ENCODE results near the gene MPZL3. TPM values are rescaled to one million over a fixed set of nuclear protein-coding genes. Genes with fewer than 3 reads are reported as not detected.

Gene MPZL3
- total RNA-seq, 4 donors from 2014 or later: 17.4 to 44.4 (median 32.4) TPM

GRCh38 chr11:118230088-118230487 lies 22.1 kb downstream of the MPZL3 start:
- Histone ChIP-seq H3K4me1 (peaks cover 0 to 22% (median 0%) of the 10 kb centered on the region in 3 donors), H3K36me3 (peaks cover 0 to 55% (median 0%) of the 10 kb centered on the region in 3 donors), H3K4me3 (no peak overlapping the region), H3K27ac (peak overlapping the region; percentile 34 to 59 (median 54)), H3K27me3 (peaks cover 0 to 7% (median 0%) of the 10 kb centered on the region in 4 donors), H3K9me3 (no peaks in the 10 kb centered on the region)
- intact Hi-C loops (cut with DNase I): no loop called here
- no peak for DNase-seq
- 86 to 94% methylated on average over 3 of the region's 3 CpGs for WGBS, 2 donors
- TF ChIP-seq POLR2A (IDR thresholded peaks at IDR 0.05): no peak
- TF ChIP-seq, protein P1, sequence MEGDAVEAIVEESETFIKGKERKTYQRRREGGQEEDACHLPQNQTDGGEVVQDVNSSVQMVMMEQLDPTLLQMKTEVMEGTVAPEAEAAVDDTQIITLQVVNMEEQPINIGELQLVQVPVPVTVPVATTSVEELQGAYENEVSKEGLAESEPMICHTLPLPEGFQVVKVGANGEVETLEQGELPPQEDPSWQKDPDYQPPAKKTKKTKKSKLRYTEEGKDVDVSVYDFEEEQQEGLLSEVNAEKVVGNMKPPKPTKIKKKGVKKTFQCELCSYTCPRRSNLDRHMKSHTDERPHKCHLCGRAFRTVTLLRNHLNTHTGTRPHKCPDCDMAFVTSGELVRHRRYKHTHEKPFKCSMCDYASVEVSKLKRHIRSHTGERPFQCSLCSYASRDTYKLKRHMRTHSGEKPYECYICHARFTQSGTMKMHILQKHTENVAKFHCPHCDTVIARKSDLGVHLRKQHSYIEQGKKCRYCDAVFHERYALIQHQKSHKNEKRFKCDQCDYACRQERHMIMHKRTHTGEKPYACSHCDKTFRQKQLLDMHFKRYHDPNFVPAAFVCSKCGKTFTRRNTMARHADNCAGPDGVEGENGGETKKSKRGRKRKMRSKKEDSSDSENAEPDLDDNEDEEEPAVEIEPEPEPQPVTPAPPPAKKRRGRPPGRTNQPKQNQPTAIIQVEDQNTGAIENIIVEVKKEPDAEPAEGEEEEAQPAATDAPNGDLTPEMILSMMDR (IDR thresholded peaks at IDR 0.05): no peak

- no peak overlapping the region for H3K4me3 ChIP-seq
- H3K27me3 ChIP-seq: peaks cover 0 to 7% (median 0%) of the 10 kb centered on the region in 4 donors
- WGBS, 2 donors: 60 to 72% methylated on average over 5 of the region's 5 CpGs
- intact Hi-C loops (cut with DNase I): no loop called here
- TF ChIP-seq POLR2A (IDR thresholded peaks at IDR 0.05): no peak
- TF ChIP-seq, protein P1 (IDR thresholded peaks at IDR 0.05): no peak
- peak overlapping the region; percentile 34 to 59 (median 54) for H3K27ac ChIP-seq
- no peak for DNase-seq
- H3K9me3 ChIP-seq: no peaks in the 10 kb centered on the region
- H3K36me3 ChIP-seq: peaks cover 0 to 47% (median 0%) of the 10 kb centered on the region in 3 donors
- H3K4me1 ChIP-seq: peaks cover 0 to 22% (median 0%) of the 10 kb centered on the region in 3 donors
Measured at GRCh38 chr11:118229274-118229847, 22.8 kb downstream of the MPZL3 start.

DNA sequence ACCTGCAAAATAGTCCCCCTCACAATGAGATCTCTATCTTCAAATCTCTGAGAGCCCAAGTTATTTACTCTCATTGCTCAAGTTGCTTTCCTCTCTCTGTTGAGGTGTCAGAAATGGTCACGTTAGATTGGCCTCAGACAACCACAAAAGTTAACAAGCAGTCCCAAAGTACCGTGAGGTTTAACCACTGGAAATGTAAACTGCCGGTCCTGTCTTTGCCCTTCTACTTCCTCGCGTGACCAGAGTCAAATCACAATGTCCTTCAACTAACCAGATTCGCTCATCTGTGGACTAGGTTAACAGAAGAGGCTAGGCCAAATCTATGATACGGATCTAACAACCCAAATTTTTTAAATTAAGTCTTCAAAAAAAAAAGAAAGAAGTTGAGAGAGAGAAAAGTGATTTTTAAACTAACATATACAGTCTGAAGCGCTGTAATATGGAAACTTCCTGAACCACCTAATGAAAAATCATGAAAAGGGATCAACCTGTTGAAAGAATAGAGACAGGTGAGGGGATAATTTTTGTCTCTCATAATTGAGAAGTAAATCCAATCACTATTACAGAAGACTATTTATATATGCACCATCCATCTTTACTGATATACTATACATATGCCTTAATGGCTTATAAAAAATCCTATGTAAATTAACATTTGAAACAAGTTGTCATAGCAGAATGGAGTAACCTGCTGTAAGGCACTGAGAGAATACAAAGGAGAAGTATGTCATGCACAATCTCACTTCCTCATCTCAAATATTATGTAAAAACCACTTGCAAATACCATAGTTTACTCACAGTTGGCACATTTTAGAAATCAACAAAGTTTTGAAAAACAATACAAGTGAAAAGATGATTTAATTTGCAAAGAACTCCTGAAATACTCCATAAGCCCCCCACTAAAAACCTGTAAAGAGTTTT lies 24.0 kb downstream of the MPZL3 start:
- WGBS, 2 donors: 70 to 77% methylated on average over 7 to 8 of the region's 8 CpGs
- TF ChIP-seq POLR2A (IDR thresholded peaks at IDR 0.05): no peak
- TF ChIP-seq, protein P1 (IDR thresholded peaks at IDR 0.05): no peak
- DNase-seq: no peak

DNA sequence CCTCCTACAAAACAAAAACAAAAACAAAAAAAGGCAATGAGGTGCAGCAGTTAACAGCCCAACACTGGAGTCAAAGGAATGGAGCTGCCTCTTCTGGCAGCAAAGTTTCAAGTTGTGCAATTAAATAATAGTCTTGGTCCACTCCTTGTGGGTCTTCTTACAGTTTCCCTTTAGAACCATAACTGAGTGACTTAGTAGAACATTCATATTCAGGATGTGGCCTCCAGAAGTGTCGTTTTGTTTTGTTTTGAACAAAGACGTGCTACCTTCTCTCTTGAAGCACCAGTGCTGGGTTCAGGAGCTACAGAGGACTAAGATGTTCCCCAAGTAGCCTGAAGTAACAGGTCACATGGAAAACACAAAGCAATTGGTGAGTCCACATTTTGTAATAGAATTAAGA lies 25.4 kb downstream of the MPZL3 start:
- no peak for TF ChIP-seq POLR2A (IDR thresholded peaks at IDR 0.05)
- TF ChIP-seq, protein P1 (IDR thresholded peaks at IDR 0.05): no peak
- DNase-seq: no peak
- Histone ChIP-seq H3K27me3 (peaks cover 0 to 5% (median 0%) of the 10 kb centered on the region in 4 donors), H3K27ac (peak overlapping the region in 3 of 4 donors; percentile 0 to 59 (median 34)), H3K9me3 (no peaks in the 10 kb centered on the region), H3K36me3 (peaks cover 0 to 28% (median 0%) of the 10 kb centered on the region in 3 donors), H3K4me1 (no peaks in the 10 kb centered on the region), H3K4me3 (no peak overlapping the region)
- WGBS, 2 donors: 55 to 62% methylated on average over 2 of the region's 2 CpGs
- intact Hi-C loops (cut with DNase I): no loop called here

More for the DNA sequence above, 24.0 kb downstream of the MPZL3 start:
- Histone ChIP-seq H3K9me3 (no peaks in the 10 kb centered on the region), H3K27ac (peak overlapping the region in 3 of 4 donors; percentile 34 to 59 (median 37)), H3K27me3 (peaks cover 0 to 1% (median 0%) of the 10 kb centered on the region in 4 donors), H3K36me3 (peaks cover 0 to 42% (median 0%) of the 10 kb centered on the region in 3 donors), H3K4me3 (no peak overlapping the region), H3K4me1 (peaks cover 0 to 11% (median 0%) of the 10 kb centered on the region in 3 donors)
- intact Hi-C loops (cut with DNase I): no loop called here

DNA sequence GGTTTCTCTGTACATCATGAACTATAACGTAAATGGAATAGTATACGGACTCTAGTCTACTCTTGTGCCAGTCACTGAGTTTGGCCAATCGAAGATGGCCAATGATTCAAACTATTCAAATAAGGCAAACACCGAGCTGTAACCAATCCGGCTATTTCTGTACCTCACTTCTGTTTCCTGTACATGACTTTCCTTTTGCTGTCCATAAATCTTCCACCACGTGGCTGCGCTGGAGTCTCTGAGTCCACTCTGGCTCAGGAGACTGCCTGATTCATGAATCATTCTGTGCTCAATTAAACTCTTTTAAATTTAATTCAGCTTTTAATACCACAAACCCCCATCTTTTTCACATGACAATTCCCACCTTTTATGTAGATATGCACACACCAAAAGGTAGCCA lies 25.9 kb downstream of the MPZL3 start:
- Histone ChIP-seq H3K27ac (peak overlapping the region in 2 of 4 donors; percentile 0 to 10), H3K4me1 (no peaks in the 10 kb centered on the region), H3K9me3 (no peaks in the 10 kb centered on the region), H3K36me3 (peaks cover 0 to 25% (median 0%) of the 10 kb centered on the region in 3 donors), H3K4me3 (no peak overlapping the region), H3K27me3 (peaks cover 0 to 9% (median 0%) of the 10 kb centered on the region in 4 donors)
- TF ChIP-seq, protein P1 (IDR thresholded peaks at IDR 0.05): no peak
- no peak for TF ChIP-seq POLR2A (IDR thresholded peaks at IDR 0.05)
- intact Hi-C loops (cut with DNase I): no loop called here
- 71 to 76% methylated on average over 7 of the region's 7 CpGs for WGBS, 2 donors
- DNase-seq: no peak

Data from esophagus squamous epithelium (tissue), 5 donors.